ENCODE results near the gene TM9SF2.

- TF ChIP-seq EP300 (IDR thresholded peaks at IDR 0.05), result no peak
- no peak for TF ChIP-seq HES2 (IDR thresholded peaks at IDR 0.05)
- TF ChIP-seq, protein P1, sequence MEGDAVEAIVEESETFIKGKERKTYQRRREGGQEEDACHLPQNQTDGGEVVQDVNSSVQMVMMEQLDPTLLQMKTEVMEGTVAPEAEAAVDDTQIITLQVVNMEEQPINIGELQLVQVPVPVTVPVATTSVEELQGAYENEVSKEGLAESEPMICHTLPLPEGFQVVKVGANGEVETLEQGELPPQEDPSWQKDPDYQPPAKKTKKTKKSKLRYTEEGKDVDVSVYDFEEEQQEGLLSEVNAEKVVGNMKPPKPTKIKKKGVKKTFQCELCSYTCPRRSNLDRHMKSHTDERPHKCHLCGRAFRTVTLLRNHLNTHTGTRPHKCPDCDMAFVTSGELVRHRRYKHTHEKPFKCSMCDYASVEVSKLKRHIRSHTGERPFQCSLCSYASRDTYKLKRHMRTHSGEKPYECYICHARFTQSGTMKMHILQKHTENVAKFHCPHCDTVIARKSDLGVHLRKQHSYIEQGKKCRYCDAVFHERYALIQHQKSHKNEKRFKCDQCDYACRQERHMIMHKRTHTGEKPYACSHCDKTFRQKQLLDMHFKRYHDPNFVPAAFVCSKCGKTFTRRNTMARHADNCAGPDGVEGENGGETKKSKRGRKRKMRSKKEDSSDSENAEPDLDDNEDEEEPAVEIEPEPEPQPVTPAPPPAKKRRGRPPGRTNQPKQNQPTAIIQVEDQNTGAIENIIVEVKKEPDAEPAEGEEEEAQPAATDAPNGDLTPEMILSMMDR (IDR thresholded peaks at IDR 0.05), result no peak
- TF ChIP-seq, protein P2, sequence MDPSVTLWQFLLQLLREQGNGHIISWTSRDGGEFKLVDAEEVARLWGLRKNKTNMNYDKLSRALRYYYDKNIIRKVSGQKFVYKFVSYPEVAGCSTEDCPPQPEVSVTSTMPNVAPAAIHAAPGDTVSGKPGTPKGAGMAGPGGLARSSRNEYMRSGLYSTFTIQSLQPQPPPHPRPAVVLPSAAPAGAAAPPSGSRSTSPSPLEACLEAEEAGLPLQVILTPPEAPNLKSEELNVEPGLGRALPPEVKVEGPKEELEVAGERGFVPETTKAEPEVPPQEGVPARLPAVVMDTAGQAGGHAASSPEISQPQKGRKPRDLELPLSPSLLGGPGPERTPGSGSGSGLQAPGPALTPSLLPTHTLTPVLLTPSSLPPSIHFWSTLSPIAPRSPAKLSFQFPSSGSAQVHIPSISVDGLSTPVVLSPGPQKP (IDR thresholded peaks at IDR 0.05; ENCODE audit: low read depth, low read length), result no peak
- no peak for TF ChIP-seq MAFK (IDR thresholded peaks at IDR 0.05; ENCODE audit: partially characterized antibody)
- no peak for TF ChIP-seq JUNB (IDR thresholded peaks at IDR 0.05)
- no peak for TF ChIP-seq RAD21 (conservative IDR thresholded peaks at IDR 0.05 in 1 of 2, IDR thresholded peaks at IDR 0.05 in 1 of 2)
- TF ChIP-seq POLR2A (IDR thresholded peaks at IDR 0.05; ENCODE audit: low read length), result no peak
- TF ChIP-seq, protein P3, sequence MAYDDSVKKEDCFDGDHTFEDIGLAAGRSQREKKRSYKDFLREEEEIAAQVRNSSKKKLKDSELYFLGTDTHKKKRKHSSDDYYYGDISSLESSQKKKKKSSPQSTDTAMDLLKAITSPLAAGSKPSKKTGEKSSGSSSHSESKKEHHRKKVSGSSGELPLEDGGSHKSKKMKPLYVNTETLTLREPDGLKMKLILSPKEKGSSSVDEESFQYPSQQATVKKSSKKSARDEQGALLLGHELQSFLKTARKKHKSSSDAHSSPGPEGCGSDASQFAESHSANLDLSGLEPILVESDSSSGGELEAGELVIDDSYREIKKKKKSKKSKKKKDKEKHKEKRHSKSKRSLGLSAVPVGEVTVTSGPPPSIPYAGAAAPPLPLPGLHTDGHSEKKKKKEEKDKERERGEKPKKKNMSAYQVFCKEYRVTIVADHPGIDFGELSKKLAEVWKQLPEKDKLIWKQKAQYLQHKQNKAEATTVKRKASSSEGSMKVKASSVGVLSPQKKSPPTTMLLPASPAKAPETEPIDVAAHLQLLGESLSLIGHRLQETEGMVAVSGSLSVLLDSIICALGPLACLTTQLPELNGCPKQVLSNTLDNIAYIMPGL (CRISPR knock-in tag; IDR thresholded peaks at IDR 0.05; ENCODE audit: borderline replicate concordance), result no peak
- no peak for TF ChIP-seq TP53 (CRISPR knock-in tag; IDR thresholded peaks at IDR 0.05)
- TF ChIP-seq RFX5 (IDR thresholded peaks at IDR 0.05), result no peak
Measured at GRCh38 chr13:99517577-99517976, 16.3 kb downstream of the TM9SF2 start.
